GM12878 (cell line): ENCODE data around the gene CDK2. TPM values are rescaled to one million over a fixed set of nuclear protein-coding genes. Genes with fewer than 3 reads are reported as not detected.

Experiments
- MYC ChIP-seq: IDR thresholded peaks from 2 replicates; pipeline ENCODE4 v1.6.1; 2011; ENCODE audit warnings: mild to moderate bottlenecking, low read length, moderate library complexity, inconsistent platforms; ENCODE audit not compliant: insufficient read depth, insufficient replicate concordance, insufficient read length, severe bottlenecking
- RAD21 ChIP-seq: IDR thresholded peaks from 2 replicates; pipeline ENCODE4 v1.6.1; 2011; ENCODE audit warnings: mild to moderate bottlenecking, low read depth, low read length, moderate library complexity; ENCODE audit not compliant: insufficient read depth
- polyA plus RNA-seq, 11 experiments: library from polyadenylated mRNA; depleted of rRNA in 4 of 11; unstranded in 6 of 11; stranded (reverse) in 5 of 11; fragments of >200 nt; fragmentation: Nextera tagmentation in 4 of 11; fragmentation: Illumina TruSeq in 1 of 11; extraction: Ambion mirVana in 4 of 11; extraction: Trizol in 1 of 11; gene quantifications; 1 replicate in 1 of 11; 2 replicates in 10 of 11; pipeline versions ENCODE4 v1.2.1 to v1.2.3, GENCODE V29; 2011 to 2016; ENCODE audit warnings: inconsistent platforms in 2 of 11, missing spikeins in 2 of 11, low read depth in 1 of 11
- total RNA-seq, 4 experiments: library from RNA; depleted of rRNA in 3 of 4; stranded (reverse); fragments of >200 nt in 3 of 4; fragmentation: Illumina TruSeq in 1 of 4; extraction: Trizol in 1 of 4; gene quantifications; 2 replicates each; pipeline versions ENCODE4 v1.2.1 to v1.2.3, GENCODE V29; 2013 to 2021
- TF ChIP-seq, protein P1 (sequence below): IDR thresholded peaks from 2 replicates; pipeline ENCODE4 v1.6.1; 2011; ENCODE audit warnings: borderline replicate concordance, low read depth, mild to moderate bottlenecking, moderate library complexity, low read length; ENCODE audit not compliant: insufficient read depth, poor library complexity, severe bottlenecking
- TF ChIP-seq, protein P2 (sequence below), 3 experiments: IDR thresholded peaks in 2 of 3; conservative IDR thresholded peaks in 1 of 3; 2 replicates each; pipeline ENCODE4 v1.5.1; 2011; ENCODE audit warnings: low read depth in 3 of 3, low read length in 3 of 3, mild to moderate bottlenecking in 3 of 3, control low read depth in 2 of 3, moderate library complexity in 2 of 3, inconsistent platforms in 1 of 3, mixed read lengths in 1 of 3; ENCODE audit not compliant: control insufficient read depth in 2 of 3, insufficient read depth in 1 of 3; ENCODE audit errors: extremely low read depth in 1 of 3
- TF ChIP-seq, protein P3 (sequence below): fragments of 450-650 bp; formaldehyde crosslinking; IDR thresholded peaks from 2 replicates; pipeline ENCODE4 v1.4.0; 2022; ENCODE audit warnings: mild to moderate bottlenecking, moderate library complexity

The CDK2 gene
- total and polyA plus RNA-seq, 10 of the 15 experiments (the other 5 are each of a cell fraction or from before 2014, with no cell fraction given) = 13.1 to 138 (median 82.2) TPM

DNA sequence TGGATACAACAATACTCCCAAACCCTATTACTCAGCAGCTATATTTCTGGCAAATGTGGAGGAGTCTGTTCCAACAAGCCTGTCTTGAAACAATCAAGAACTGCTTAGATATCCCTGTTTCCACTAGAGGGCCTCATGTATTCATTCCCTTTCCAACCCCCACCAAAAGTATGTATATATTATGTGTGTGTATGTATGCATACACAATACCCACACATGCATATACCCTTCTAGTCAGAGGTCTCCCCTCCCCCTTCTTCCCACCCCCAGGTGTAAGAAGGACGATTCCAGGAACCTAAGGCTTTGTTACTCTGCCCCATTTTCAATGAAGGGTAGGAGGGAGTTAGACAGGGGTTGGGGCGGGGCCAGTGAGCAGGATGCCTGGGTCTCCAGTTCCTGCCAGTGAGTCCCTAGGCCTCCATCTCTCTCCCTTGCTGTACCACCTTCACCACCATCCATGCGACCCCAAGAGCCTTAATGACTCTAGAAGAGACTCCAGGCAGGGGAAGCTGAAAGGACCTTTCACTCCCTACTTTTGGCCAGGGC is 35.8 kb upstream of the CDK2 start, which contains the start of gene DGKA (continued):
- TF ChIP-seq, protein P1, sequence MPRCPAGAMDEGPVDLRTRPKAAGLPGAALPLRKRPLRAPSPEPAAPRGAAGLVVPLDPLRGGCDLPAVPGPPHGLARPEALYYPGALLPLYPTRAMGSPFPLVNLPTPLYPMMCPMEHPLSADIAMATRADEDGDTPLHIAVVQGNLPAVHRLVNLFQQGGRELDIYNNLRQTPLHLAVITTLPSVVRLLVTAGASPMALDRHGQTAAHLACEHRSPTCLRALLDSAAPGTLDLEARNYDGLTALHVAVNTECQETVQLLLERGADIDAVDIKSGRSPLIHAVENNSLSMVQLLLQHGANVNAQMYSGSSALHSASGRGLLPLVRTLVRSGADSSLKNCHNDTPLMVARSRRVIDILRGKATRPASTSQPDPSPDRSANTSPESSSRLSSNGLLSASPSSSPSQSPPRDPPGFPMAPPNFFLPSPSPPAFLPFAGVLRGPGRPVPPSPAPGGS = no peak
- TF ChIP-seq, protein P2, sequence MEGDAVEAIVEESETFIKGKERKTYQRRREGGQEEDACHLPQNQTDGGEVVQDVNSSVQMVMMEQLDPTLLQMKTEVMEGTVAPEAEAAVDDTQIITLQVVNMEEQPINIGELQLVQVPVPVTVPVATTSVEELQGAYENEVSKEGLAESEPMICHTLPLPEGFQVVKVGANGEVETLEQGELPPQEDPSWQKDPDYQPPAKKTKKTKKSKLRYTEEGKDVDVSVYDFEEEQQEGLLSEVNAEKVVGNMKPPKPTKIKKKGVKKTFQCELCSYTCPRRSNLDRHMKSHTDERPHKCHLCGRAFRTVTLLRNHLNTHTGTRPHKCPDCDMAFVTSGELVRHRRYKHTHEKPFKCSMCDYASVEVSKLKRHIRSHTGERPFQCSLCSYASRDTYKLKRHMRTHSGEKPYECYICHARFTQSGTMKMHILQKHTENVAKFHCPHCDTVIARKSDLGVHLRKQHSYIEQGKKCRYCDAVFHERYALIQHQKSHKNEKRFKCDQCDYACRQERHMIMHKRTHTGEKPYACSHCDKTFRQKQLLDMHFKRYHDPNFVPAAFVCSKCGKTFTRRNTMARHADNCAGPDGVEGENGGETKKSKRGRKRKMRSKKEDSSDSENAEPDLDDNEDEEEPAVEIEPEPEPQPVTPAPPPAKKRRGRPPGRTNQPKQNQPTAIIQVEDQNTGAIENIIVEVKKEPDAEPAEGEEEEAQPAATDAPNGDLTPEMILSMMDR (IDR thresholded peaks at IDR 0.05 in 2 of 3, conservative IDR thresholded peaks at IDR 0.05 in 1 of 3; ENCODE audit: control insufficient read depth in 2 of 3, extremely low read depth in 1 of 3, insufficient read depth in 1 of 3, low read depth in 3 of 3, low read length in 3 of 3) = peak; percentile 60 to 69 (median 61)
- TF ChIP-seq, protein P3, sequence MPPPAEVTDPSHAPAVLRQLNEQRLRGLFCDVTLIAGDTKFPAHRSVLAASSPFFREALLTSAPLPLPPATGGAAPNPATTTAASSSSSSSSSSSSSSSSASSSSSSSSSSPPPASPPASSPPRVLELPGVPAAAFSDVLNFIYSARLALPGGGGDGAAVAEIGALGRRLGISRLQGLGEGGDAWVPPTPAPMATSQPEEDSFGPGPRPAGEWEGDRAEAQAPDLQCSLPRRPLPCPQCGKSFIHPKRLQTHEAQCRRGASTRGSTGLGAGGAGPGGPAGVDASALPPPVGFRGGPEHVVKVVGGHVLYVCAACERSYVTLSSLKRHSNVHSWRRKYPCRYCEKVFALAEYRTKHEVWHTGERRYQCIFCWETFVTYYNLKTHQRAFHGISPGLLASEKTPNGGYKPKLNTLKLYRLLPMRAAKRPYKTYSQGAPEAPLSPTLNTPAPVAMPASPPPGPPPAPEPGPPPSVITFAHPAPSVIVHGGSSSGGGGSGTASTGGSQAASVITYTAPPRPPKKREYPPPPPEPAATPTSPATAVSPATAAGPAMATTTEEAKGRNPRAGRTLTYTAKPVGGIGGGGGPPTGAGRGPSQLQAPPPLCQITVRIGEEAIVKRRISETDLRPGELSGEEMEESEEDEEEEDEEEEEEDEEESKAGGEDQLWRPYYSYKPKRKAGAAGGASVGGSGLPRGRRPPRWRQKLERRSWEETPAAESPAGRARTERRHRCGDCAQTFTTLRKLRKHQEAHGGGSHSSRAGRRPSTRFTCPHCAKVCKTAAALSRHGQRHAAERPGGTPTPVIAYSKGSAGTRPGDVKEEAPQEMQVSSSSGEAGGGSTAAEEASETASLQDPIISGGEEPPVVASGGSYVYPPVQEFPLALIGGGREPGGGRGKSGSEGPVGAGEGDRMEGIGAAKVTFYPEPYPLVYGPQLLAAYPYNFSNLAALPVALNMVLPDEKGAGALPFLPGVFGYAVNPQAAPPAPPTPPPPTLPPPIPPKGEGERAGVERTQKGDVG (CRISPR knock-in tag) = no peak
- TF ChIP-seq RAD21 = peak; percentile 39; the same call in 1 of the 2 replicates
- TF ChIP-seq MYC = no peak
